Keratinocyte (primary cell): ENCODE measurements around the gene PRIMPOL. TPM values are rescaled to one million over a fixed set of nuclear protein-coding genes. Genes with fewer than 3 reads are reported as not detected.

Experiments used
- DNase-seq: peaks from one replicate; pipeline ENCODE4 v3.0.0-alpha.2; 2011; ENCODE audit warnings: low read depth, missing footprints, low spot score
- FAIRE-seq: peaks from 2 replicates; lab custom pipeline; 2011; peaks lifted over from hg19 to GRCh38; lab: Jason Lieb, UNC
- H2AFZ ChIP-seq: 2 replicates; pipeline ENCODE4 v1.6.0; 2012; ENCODE audit warnings: low read length, control low read depth, inconsistent platforms; ENCODE audit not compliant: control insufficient read depth
- H3K27ac ChIP-seq: 2 replicates; pipeline ENCODE4 v1.5.1; 2011; ENCODE audit warnings: low read length; ENCODE audit not compliant: control insufficient read depth, insufficient read depth
- H3K27me3 ChIP-seq: 3 replicates; pipeline ENCODE4 v1.6.0; 2011; ENCODE audit warnings: low read length; ENCODE audit not compliant: control insufficient read depth, insufficient read depth; ENCODE audit errors: extremely low read depth
- H3K36me3 ChIP-seq, 2 experiments: 2 replicates in 1 of 2; 3 replicates in 1 of 2; pipeline ENCODE4 v1.5.1; 2011; ENCODE audit warnings: low read length in 2 of 2, mild to moderate bottlenecking in 1 of 2; ENCODE audit not compliant: control insufficient read depth in 2 of 2, insufficient read depth in 2 of 2; ENCODE audit errors: extremely low read depth in 1 of 2
- H3K4me1 ChIP-seq: 3 replicates; pipeline ENCODE4 v1.5.1; 2011; ENCODE audit warnings: low read length; ENCODE audit not compliant: control insufficient read depth, insufficient read depth; ENCODE audit errors: extremely low read depth
- H3K4me2 ChIP-seq: 3 replicates; pipeline ENCODE4 v1.6.0; 2011; ENCODE audit warnings: low read depth, low read length; ENCODE audit not compliant: control insufficient read depth, insufficient read depth; ENCODE audit errors: extremely low read depth
- H3K4me3 ChIP-seq, 3 experiments: fragments of 200-600 bp in 1 of 3; sonication (generic) in 1 of 3; 2 replicates in 2 of 3; 3 replicates in 1 of 3; pipeline ENCODE4 v1.5.1; 2011 to 2016; ENCODE audit warnings: low read length in 3 of 3, mild to moderate bottlenecking in 3 of 3, control low read depth in 2 of 3, inconsistent platforms in 1 of 3, low read depth in 1 of 3, mixed read lengths in 1 of 3, mixed run types in 1 of 3, moderate library complexity in 1 of 3; ENCODE audit not compliant: control insufficient read depth in 2 of 3, insufficient read depth in 2 of 3; ENCODE audit errors: extremely low read depth in 1 of 3
- H3K79me2 ChIP-seq: 2 replicates; pipeline ENCODE4 v1.6.0; 2012; ENCODE audit warnings: low read length; ENCODE audit not compliant: control insufficient read depth, insufficient read depth
- H3K9ac ChIP-seq: 3 replicates; pipeline ENCODE4 v1.6.0; 2011; ENCODE audit warnings: low read length; ENCODE audit not compliant: control insufficient read depth, insufficient read depth; ENCODE audit errors: extremely low read depth
- H3K9me1 ChIP-seq: 3 replicates; pipeline ENCODE4 v1.6.0; 2011; ENCODE audit warnings: low read length; ENCODE audit not compliant: control insufficient read depth, insufficient read depth; ENCODE audit errors: extremely low read depth
- H3K9me3 ChIP-seq: 2 replicates; pipeline ENCODE4 v1.5.1; 2012; ENCODE audit warnings: low read depth, low read length; ENCODE audit not compliant: control insufficient read depth
- H4K20me1 ChIP-seq: 3 replicates; pipeline ENCODE4 v1.6.0; 2011; ENCODE audit warnings: low read length; ENCODE audit not compliant: control insufficient read depth, insufficient read depth; ENCODE audit errors: extremely low read depth
- EZH2 ChIP-seq: IDR thresholded peaks from one replicate; pipeline ENCODE4 v1.6.1; 2012; ENCODE audit warnings: inconsistent platforms, mild to moderate bottlenecking, low read length, moderate library complexity
- dilution Hi-C: fragments of 300-500 bp; cut with MboI; formaldehyde crosslinking; loops from one replicate; pipeline ENCODE4 v1.7.0; 2020; ENCODE audit warnings: low sequenced_read_pairs; ENCODE audit not compliant: extremely low pct_ligation_motif_present
- polyA plus RNA-seq, 5 experiments: library from polyadenylated mRNA; depleted of rRNA in 3 of 5; stranded (reverse) in 3 of 5; stranded (forward) in 1 of 5; unstranded in 1 of 5; fragments of >200 nt; gene quantifications; 1 replicate in 1 of 5; 2 replicates in 3 of 5; 3 replicates in 1 of 5; pipeline versions ENCODE4 v1.2.1 to v1.2.3, GENCODE V29; 2011 to 2012; ENCODE audit warnings: missing spikeins in 2 of 5, low read depth in 1 of 5, low replicate concordance in 1 of 5
- TF ChIP-seq, protein P1 (sequence below), 3 experiments: IDR thresholded peaks in 1 of 3; conservative IDR thresholded peaks in 1 of 3; optimal IDR thresholded peaks in 1 of 3; 2 replicates in 2 of 3; 3 replicates in 1 of 3; pipeline versions ENCODE3 to v1.5.1; 2011; ENCODE audit warnings: low read length in 3 of 3, mild to moderate bottlenecking in 3 of 3, moderate library complexity in 2 of 3, control low read depth in 1 of 3, inconsistent platforms in 1 of 3; ENCODE audit not compliant: insufficient read depth in 2 of 3; ENCODE audit errors: extremely low read depth in 1 of 3

PRIMPOL gene
- polyA plus RNA-seq, 1 donor (not counting 4 experiments of a cell fraction or from before 2014, with no cell fraction given): 22.8 TPM

GRCh38 chr4:184729946-184730345, 80.4 kb downstream of the PRIMPOL start:
- Histone ChIP-seq H3K9me3 (no peaks in the 10 kb centered on the region), H3K36me3 (peaks cover 1 to 7% of the 10 kb centered on the region in 2 experiments), H3K4me1 (peaks cover 36% of the 10 kb centered on the region), H3K4me2 (no peak overlapping the region), H4K20me1 (no peaks in the 10 kb centered on the region), H3K4me3 (no peak overlapping the region), H3K9ac (peak overlapping the region; percentile 8), H3K27ac (peak overlapping the region; percentile 75), H3K9me1 (no peaks in the 10 kb centered on the region), H3K27me3 (no peaks in the 10 kb centered on the region), H3K79me2 (peaks cover 40% of the 10 kb centered on the region), H2AFZ (peak overlapping the region; percentile 2)
- FAIRE-seq (no peak), DNase-seq (no peak)
- dilution Hi-C loops: no loop called here
- TF ChIP-seq EZH2: no peak
- TF ChIP-seq, protein P1, sequence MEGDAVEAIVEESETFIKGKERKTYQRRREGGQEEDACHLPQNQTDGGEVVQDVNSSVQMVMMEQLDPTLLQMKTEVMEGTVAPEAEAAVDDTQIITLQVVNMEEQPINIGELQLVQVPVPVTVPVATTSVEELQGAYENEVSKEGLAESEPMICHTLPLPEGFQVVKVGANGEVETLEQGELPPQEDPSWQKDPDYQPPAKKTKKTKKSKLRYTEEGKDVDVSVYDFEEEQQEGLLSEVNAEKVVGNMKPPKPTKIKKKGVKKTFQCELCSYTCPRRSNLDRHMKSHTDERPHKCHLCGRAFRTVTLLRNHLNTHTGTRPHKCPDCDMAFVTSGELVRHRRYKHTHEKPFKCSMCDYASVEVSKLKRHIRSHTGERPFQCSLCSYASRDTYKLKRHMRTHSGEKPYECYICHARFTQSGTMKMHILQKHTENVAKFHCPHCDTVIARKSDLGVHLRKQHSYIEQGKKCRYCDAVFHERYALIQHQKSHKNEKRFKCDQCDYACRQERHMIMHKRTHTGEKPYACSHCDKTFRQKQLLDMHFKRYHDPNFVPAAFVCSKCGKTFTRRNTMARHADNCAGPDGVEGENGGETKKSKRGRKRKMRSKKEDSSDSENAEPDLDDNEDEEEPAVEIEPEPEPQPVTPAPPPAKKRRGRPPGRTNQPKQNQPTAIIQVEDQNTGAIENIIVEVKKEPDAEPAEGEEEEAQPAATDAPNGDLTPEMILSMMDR (optimal IDR thresholded peaks at IDR 0.05 in 1 of 3, IDR thresholded peaks at IDR 0.05 in 1 of 3, conservative IDR thresholded peaks at IDR 0.05 in 1 of 3; ENCODE audit: extremely low read depth in 1 of 3, insufficient read depth in 2 of 3, low read length in 3 of 3): no peak

- Histone ChIP-seq H3K9me3 (no peaks in the 10 kb centered on the region), H4K20me1 (no peaks in the 10 kb centered on the region), H3K36me3 (peaks cover 0 to 7% of the 10 kb centered on the region in 2 experiments), H3K4me1 (peaks cover 37% of the 10 kb centered on the region), H3K27me3 (no peaks in the 10 kb centered on the region), H3K9ac (no peak overlapping the region), H3K27ac (no peak overlapping the region), H3K9me1 (no peaks in the 10 kb centered on the region), H3K4me2 (no peak overlapping the region), H3K4me3 (no peak overlapping the region), H2AFZ (no peak overlapping the region), H3K79me2 (peaks cover 40% of the 10 kb centered on the region)
- no peak for TF ChIP-seq EZH2
- TF ChIP-seq, protein P1 (optimal IDR thresholded peaks at IDR 0.05 in 1 of 3, IDR thresholded peaks at IDR 0.05 in 1 of 3, conservative IDR thresholded peaks at IDR 0.05 in 1 of 3; ENCODE audit: extremely low read depth in 1 of 3, insufficient read depth in 2 of 3, low read length in 3 of 3): no peak
- no peak for DNase-seq
- FAIRE-seq: no peak
- dilution Hi-C loops: no loop called here
Observed at GRCh38 chr4:184731056-184731455, 81.5 kb downstream of the PRIMPOL start.
